Measurements from ENCODE around the gene ZFYVE21.

DNA sequence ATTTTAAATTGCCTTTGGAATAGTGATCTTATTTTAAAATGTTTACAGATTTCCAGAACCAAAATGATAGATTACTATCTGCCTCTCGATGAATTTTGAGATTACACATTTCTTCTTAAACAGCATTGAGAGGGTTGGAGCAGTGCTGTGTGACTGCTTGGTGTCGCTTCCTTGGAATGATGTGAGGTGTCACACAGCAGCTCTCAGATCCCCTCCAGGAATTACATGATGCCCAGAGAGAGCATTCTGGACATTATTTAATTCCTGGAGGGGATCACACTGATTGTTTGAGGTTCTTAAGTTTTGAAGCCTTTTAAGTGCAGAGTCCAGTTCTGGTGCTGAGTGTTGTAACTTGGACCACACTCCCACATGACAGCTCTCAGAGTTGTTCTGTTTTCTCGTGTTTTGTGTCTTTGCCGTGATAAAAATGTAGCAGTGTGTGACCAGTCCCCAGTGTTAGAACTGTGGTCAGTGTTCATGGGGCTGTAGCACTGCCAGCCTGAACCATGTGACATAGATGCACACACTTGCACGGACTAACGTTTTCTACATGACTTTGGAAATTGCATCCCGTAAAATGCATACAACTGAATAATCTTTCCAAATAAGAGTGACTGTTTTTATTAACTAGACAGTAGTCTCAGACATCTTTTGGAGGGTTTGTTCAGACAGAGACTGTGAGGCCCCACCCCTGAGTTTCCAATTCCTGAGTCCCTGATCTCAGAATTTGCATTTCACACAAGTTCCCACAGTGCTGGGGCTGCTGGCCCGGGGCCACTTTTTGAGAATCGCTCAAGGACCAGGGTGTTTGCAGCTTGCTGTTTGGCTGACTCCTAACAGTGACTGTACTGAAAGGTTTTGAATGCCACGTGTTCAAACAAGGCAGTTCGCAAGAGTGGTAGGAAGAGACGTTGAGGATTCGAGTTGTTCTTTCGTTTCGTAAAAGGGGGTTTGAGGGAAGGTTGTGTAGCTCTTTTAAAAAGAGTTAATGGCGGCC lies 26.4 kb upstream of the ZFYVE21 start:
- TF ChIP-seq, protein P1, sequence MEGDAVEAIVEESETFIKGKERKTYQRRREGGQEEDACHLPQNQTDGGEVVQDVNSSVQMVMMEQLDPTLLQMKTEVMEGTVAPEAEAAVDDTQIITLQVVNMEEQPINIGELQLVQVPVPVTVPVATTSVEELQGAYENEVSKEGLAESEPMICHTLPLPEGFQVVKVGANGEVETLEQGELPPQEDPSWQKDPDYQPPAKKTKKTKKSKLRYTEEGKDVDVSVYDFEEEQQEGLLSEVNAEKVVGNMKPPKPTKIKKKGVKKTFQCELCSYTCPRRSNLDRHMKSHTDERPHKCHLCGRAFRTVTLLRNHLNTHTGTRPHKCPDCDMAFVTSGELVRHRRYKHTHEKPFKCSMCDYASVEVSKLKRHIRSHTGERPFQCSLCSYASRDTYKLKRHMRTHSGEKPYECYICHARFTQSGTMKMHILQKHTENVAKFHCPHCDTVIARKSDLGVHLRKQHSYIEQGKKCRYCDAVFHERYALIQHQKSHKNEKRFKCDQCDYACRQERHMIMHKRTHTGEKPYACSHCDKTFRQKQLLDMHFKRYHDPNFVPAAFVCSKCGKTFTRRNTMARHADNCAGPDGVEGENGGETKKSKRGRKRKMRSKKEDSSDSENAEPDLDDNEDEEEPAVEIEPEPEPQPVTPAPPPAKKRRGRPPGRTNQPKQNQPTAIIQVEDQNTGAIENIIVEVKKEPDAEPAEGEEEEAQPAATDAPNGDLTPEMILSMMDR (IDR thresholded peaks at IDR 0.05; ENCODE audit: insufficient read depth, low read length), result no peak
- TF ChIP-seq POLR2AphosphoS5 (IDR thresholded peaks at IDR 0.05; ENCODE audit: low read depth) (no peak), GABPA (IDR thresholded peaks at IDR 0.05; ENCODE audit: low read depth) (no peak), SPI1 (IDR thresholded peaks at IDR 0.05; ENCODE audit: borderline replicate concordance, low read depth) (no peak)
- TF ChIP-seq, protein P2, sequence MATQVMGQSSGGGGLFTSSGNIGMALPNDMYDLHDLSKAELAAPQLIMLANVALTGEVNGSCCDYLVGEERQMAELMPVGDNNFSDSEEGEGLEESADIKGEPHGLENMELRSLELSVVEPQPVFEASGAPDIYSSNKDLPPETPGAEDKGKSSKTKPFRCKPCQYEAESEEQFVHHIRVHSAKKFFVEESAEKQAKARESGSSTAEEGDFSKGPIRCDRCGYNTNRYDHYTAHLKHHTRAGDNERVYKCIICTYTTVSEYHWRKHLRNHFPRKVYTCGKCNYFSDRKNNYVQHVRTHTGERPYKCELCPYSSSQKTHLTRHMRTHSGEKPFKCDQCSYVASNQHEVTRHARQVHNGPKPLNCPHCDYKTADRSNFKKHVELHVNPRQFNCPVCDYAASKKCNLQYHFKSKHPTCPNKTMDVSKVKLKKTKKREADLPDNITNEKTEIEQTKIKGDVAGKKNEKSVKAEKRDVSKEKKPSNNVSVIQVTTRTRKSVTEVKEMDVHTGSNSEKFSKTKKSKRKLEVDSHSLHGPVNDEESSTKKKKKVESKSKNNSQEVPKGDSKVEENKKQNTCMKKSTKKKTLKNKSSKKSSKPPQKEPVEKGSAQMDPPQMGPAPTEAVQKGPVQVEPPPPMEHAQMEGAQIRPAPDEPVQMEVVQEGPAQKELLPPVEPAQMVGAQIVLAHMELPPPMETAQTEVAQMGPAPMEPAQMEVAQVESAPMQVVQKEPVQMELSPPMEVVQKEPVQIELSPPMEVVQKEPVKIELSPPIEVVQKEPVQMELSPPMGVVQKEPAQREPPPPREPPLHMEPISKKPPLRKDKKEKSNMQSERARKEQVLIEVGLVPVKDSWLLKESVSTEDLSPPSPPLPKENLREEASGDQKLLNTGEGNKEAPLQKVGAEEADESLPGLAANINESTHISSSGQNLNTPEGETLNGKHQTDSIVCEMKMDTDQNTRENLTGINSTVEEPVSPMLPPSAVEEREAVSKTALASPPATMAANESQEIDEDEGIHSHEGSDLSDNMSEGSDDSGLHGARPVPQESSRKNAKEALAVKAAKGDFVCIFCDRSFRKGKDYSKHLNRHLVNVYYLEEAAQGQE (IDR thresholded peaks at IDR 0.05; ENCODE audit: insufficient replicate concordance, low read depth), result no peak

Measured in HL-60 (cell line).